ENCODE results near the gene RNF40. TPM values are rescaled to one million over a fixed set of nuclear protein-coding genes. Genes with fewer than 3 reads are reported as not detected.

The RNF40 gene
- total and polyA plus RNA-seq, 2 of the 8 experiments (the other 6 are each of a cell fraction or from before 2014, with no cell fraction given) = 38.5 to 68.7 TPM

DNA sequence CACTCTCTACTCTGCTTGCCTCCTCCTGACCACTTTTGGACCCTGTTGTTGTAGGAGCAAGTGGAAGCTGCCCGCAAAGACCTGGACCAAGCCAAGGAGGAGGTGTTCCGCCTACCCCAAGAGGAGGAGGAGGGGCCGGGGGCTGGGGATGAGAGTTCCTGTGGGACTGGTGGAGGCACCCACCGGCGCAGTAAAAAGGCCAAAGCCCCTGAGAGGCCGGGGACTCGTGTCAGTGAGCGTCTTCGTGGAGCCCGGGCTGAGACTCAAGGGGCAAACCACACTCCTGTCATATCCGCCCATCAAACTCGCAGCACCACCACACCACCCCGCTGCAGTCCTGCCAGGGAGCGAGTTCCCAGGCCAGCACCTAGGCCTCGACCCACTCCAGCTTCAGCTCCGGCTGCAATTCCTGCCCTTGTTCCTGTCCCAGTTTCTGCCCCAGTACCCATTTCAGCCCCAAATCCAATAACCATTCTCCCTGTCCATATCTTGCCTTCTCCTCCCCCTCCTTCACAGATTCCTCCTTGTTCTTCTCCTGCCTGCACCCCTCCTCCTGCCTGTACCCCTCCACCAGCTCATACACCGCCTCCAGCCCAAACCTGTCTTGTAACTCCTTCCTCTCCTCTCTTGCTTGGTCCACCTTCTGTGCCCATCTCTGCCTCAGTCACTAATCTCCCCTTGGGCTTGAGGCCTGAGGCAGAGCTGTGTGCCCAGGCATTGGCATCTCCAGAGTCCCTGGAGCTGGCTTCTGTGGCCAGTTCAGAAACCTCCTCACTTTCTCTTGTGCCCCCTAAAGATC, 24.9 kb upstream of the RNF40 start:
- no peak overlapping the region for H2BK15ac ChIP-seq (ENCODE audit: low read length)
- H3K56ac ChIP-seq (replicated peaks; ENCODE audit: insufficient read length, low read depth, low read length) = no peak overlapping the region
- H4K5ac ChIP-seq (ENCODE audit: insufficient read length, low read depth, low read length) = no peak overlapping the region
- DNase-seq (ENCODE audit: low read depth in 1 of 2, low spot score in 2 of 2) (no peak), FAIRE-seq (no peak)
- H2AFZ ChIP-seq (ENCODE audit: low read length) = no peak overlapping the region
- no peak overlapping the region for H3K4me2 ChIP-seq (ENCODE audit: insufficient read depth in 1 of 2, low read depth in 2 of 2, low read length in 2 of 2)
- H3K79me1 ChIP-seq (ENCODE audit: low read depth, low read length) = no peaks in the 10 kb centered on the region
- no peak overlapping the region for H3K14ac ChIP-seq (ENCODE audit: insufficient read length)
- no peak overlapping the region for H3K4me3 ChIP-seq (ENCODE audit: extremely low read depth in 1 of 4, insufficient read depth in 2 of 4, low read depth in 3 of 4, low read length in 4 of 4)
- no peaks in the 10 kb centered on the region for H3K9me3 ChIP-seq (ENCODE audit: insufficient read depth in 2 of 2, low read depth in 1 of 2, low read length in 1 of 2)
- 93% methylated on average over 11 of the region's 17 CpGs; no CpG with 5 or more reads in 1 of the 2 experiments for WGBS, 2 experiments (ENCODE audit: extremely low coverage in 1 of 2, insufficient coverage in 1 of 2, insufficient read length in 1 of 2, insufficient replicate concordance in 2 of 2, low coverage in 1 of 2, low lambda C conversion rate in 2 of 2, missing lambda C conversion rate in 1 of 2)
- no peaks in the 10 kb centered on the region for H3K79me2 ChIP-seq (ENCODE audit: control insufficient read depth in 1 of 2, insufficient read depth in 2 of 2, low read length in 2 of 2)
- H3K27ac ChIP-seq (ENCODE audit: low read depth, low read length) = no peak overlapping the region
- no peak overlapping the region for H3K9ac ChIP-seq (replicated peaks in 1 of 4; ENCODE audit: extremely low read depth in 1 of 4, low read depth in 3 of 4, low read length in 3 of 4)
- peaks cover 0 to 7% (median 2%) of the 10 kb centered on the region in 4 experiments; a peak in 5 of 7 replicates for H3K4me1 ChIP-seq (replicated peaks in 1 of 4; ENCODE audit: control insufficient read depth in 3 of 4, insufficient read depth in 4 of 4, low read length in 3 of 4)
- H3K36me3 ChIP-seq (ENCODE audit: control insufficient read depth in 2 of 4, insufficient read depth in 4 of 4, low read length in 3 of 4) = peaks cover 16 to 55% (median 46%) of the 10 kb centered on the region in 4 experiments
- no peak overlapping the region for H3K23ac ChIP-seq (ENCODE audit: insufficient read length)
- H4K20me1 ChIP-seq (replicated peaks in 1 of 2; ENCODE audit: control insufficient read depth in 1 of 2, insufficient read depth in 2 of 2, low read length in 2 of 2) = peaks cover 2 to 11% of the 10 kb centered on the region in 2 experiments
- H2BK120ac ChIP-seq (replicated peaks; ENCODE audit: low read depth, low read length) = no peak overlapping the region
- H3K23me2 ChIP-seq (ENCODE audit: low read depth, low read length) = no peaks in the 10 kb centered on the region; the same call in 1 of the 2 replicates
- no peaks in the 10 kb centered on the region; a peak in 1 of 7 replicates for H3K27me3 ChIP-seq (replicated peaks in 1 of 4; ENCODE audit: control insufficient read depth in 3 of 4, extremely low read depth in 1 of 4, insufficient read depth in 3 of 4, low read length in 3 of 4)
- no peak overlapping the region for H2BK12ac ChIP-seq (ENCODE audit: low read depth, low read length)
- no peak overlapping the region for H2BK5ac ChIP-seq (ENCODE audit: low read depth, low read length)
- no peak overlapping the region for H2BK20ac ChIP-seq (ENCODE audit: low read length)
- H2AK5ac ChIP-seq (ENCODE audit: low read depth, low read length) = no peak overlapping the region
- CTCF ChIA-PET (ENCODE audit: partially characterized antibody) = interaction anchor here (2.1 kb wide), 1 partner anchor 14 kb away, joined by 8 read pairs; no protein-coding TSS in a partner anchor
- H4K8ac ChIP-seq (ENCODE audit: extremely low read depth, insufficient read depth, low read length) = no peak overlapping the region
- H3K4ac ChIP-seq (replicated peaks; ENCODE audit: insufficient read length, low read depth, low read length) = no peak overlapping the region
- H3K18ac ChIP-seq (ENCODE audit: extremely low read depth, low read length) = no peak overlapping the region
- H4K91ac ChIP-seq (replicated peaks; ENCODE audit: insufficient read length, low read length) = no peak overlapping the region
- POLR2A ChIA-PET (ENCODE audit: partially characterized antibody) = interaction anchor here (0.8 to 4.1 kb wide), 10 partner anchors 10 to 43 kb away, joined by 4 to 31 read pairs (median 5); partner anchors contain the start of genes CFAP119 and PHKG2
- TF ChIP-seq EZH2 (IDR thresholded peaks at IDR 0.05; ENCODE audit: low read depth, low read length, severe bottlenecking) (no peak), JUN (IDR thresholded peaks at IDR 0.05; ENCODE audit: low read depth, low read length) (no peak), CTBP2 (IDR thresholded peaks at IDR 0.05; ENCODE audit: borderline replicate concordance, insufficient read depth, insufficient read length, low read length) (no peak), RFX5 (IDR thresholded peaks at IDR 0.05; ENCODE audit: borderline replicate concordance, low read depth, low read length) (no peak), CHD2 (IDR thresholded peaks at IDR 0.05; ENCODE audit: low read length) (no peak), CHD1 (IDR thresholded peaks at IDR 0.05; ENCODE audit: low read depth, low read length) (no peak), BACH1 (IDR thresholded peaks at IDR 0.05; ENCODE audit: low read length) (no peak), FOSL1 (IDR thresholded peaks at IDR 0.05; ENCODE audit: insufficient read depth, low read depth, low read length) (no peak), TEAD4 (IDR thresholded peaks at IDR 0.05; ENCODE audit: low read depth, low read length) (no peak), YY1 (IDR thresholded peaks at IDR 0.05; ENCODE audit: low read depth, low read length) (no peak)
- TF ChIP-seq, protein P1, sequence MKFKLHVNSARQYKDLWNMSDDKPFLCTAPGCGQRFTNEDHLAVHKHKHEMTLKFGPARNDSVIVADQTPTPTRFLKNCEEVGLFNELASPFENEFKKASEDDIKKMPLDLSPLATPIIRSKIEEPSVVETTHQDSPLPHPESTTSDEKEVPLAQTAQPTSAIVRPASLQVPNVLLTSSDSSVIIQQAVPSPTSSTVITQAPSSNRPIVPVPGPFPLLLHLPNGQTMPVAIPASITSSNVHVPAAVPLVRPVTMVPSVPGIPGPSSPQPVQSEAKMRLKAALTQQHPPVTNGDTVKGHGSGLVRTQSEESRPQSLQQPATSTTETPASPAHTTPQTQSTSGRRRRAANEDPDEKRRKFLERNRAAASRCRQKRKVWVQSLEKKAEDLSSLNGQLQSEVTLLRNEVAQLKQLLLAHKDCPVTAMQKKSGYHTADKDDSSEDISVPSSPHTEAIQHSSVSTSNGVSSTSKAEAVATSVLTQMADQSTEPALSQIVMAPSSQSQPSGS (IDR thresholded peaks at IDR 0.05; ENCODE audit: low read length) = no peak

Data from H1 (cell line).